Esophagus squamous epithelium (tissue), 4 donors: ENCODE data around the gene EXOSC3.

Experiments
- POLR2A ChIP-seq, 4 donors: fragments of 450-650 bp; IDR thresholded peaks; one replicate each; pipeline ENCODE4 v1.6.1; 2017; ENCODE audit warnings: antibody characterized with exemption in 4 of 4, mild to moderate bottlenecking in 4 of 4, moderate library complexity in 3 of 4
- TF ChIP-seq, protein P1 (sequence below), 6 experiments: fragments of 450-650 bp in 4 of 6; fragments of 200-600 bp in 2 of 6; sonication (generic) in 2 of 6; IDR thresholded peaks; one replicate each; pipeline ENCODE4 v1.5.1; 2016 to 2019; ENCODE audit warnings: antibody characterized with exemption in 6 of 6, mild to moderate bottlenecking in 4 of 6, moderate library complexity in 4 of 6

DNA sequence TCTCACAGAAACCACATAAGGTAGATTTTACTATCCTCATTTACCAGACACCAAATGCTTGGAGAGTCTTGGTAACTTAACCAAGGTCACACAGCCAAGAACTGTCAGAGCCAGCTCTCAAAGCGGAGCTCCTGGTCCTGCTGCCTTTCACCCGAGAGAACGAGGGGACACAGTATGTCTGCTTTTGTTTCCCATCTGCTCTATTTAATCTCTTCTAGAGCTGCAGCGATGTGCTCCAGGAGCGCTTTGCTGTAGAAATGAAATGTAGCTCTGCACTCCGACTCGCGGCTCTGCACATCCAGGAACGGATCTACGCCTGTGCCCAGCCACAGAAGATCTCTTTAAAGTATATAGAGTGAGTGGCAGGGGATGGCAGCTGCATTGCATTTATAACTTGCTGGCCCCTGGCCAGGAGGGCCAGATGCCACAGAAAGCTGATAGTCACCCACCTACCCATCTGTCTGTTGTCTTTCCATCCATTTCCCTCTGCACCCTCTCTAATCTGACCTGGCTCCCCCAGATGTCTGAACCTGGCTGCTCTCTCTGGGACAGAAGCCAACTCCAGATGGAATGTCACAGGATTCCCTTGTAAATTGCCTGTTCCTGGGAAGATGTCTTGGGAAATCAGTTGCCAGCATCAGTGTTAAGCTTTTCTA, 52.6 kb downstream of the EXOSC3 start:
- TF ChIP-seq, protein P1, sequence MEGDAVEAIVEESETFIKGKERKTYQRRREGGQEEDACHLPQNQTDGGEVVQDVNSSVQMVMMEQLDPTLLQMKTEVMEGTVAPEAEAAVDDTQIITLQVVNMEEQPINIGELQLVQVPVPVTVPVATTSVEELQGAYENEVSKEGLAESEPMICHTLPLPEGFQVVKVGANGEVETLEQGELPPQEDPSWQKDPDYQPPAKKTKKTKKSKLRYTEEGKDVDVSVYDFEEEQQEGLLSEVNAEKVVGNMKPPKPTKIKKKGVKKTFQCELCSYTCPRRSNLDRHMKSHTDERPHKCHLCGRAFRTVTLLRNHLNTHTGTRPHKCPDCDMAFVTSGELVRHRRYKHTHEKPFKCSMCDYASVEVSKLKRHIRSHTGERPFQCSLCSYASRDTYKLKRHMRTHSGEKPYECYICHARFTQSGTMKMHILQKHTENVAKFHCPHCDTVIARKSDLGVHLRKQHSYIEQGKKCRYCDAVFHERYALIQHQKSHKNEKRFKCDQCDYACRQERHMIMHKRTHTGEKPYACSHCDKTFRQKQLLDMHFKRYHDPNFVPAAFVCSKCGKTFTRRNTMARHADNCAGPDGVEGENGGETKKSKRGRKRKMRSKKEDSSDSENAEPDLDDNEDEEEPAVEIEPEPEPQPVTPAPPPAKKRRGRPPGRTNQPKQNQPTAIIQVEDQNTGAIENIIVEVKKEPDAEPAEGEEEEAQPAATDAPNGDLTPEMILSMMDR (IDR thresholded peaks at IDR 0.05): no peak
- TF ChIP-seq POLR2A (IDR thresholded peaks at IDR 0.05): no peak
